Loucy (cell line): ENCODE results near the gene AMPH.

Source experiments
- H2AFZ ChIP-seq: fragments of 200-600 bp; sonication (generic); 2 replicates; pipeline ENCODE4 v1.6.0; 2016; ENCODE audit warnings: antibody characterized with exemption, mild to moderate bottlenecking, low read length, moderate library complexity
- H3F3A ChIP-seq: fragments of 200-600 bp; 2 replicates; pipeline ENCODE4 v1.6.0; 2016; ENCODE audit warnings: antibody characterized with exemption, low read depth, mild to moderate bottlenecking
- H3K27me3 ChIP-seq: fragments of 200-600 bp; sonication (generic); 2 replicates; pipeline ENCODE4 v1.6.1; 2014; ENCODE audit warnings: low read length, mild to moderate bottlenecking; ENCODE audit not compliant: insufficient read depth, poor library complexity, severe bottlenecking
- H3K36me3 ChIP-seq: fragments of 200-600 bp; sonication (generic); 2 replicates; pipeline ENCODE4 v1.6.1; 2016; ENCODE audit warnings: low read length; ENCODE audit not compliant: insufficient read depth
- H3K4me1 ChIP-seq: fragments of 200-600 bp; sonication (generic); 2 replicates; pipeline ENCODE4 v1.5.1; 2014; ENCODE audit warnings: low read length, mild to moderate bottlenecking; ENCODE audit not compliant: insufficient read depth, poor library complexity, severe bottlenecking
- H3K4me2 ChIP-seq: fragments of 200-600 bp; sonication (generic); 2 replicates; pipeline ENCODE4 v1.6.0; 2014; ENCODE audit warnings: antibody characterized with exemption, low read length, low read depth, mild to moderate bottlenecking; ENCODE audit not compliant: poor library complexity, severe bottlenecking
- H3K4me3 ChIP-seq: fragments of 200-600 bp; sonication (generic); 2 replicates; pipeline ENCODE4 v1.5.1; 2014; ENCODE audit warnings: low read length, mild to moderate bottlenecking, mixed read lengths; ENCODE audit not compliant: poor library complexity, severe bottlenecking
- H3K79me2 ChIP-seq: fragments of 200-600 bp; sonication (generic); 2 replicates; pipeline ENCODE4 v1.6.1; 2014; ENCODE audit warnings: low read length; ENCODE audit not compliant: insufficient read depth
- H3K9ac ChIP-seq: fragments of 200-600 bp; sonication (generic); 2 replicates; pipeline ENCODE4 v1.6.0; 2014; ENCODE audit warnings: mild to moderate bottlenecking, low read depth, low read length, moderate library complexity; ENCODE audit not compliant: poor library complexity, severe bottlenecking
- H3K9me2 ChIP-seq: fragments of 200-600 bp; sonication (generic); replicated peaks from 2 replicates; pipeline ENCODE4 v1.6.1; 2016; ENCODE audit warnings: low read depth, low read length, mixed read lengths
- H3K9me3 ChIP-seq: fragments of 200-600 bp; sonication (generic); 2 replicates; pipeline ENCODE4 v1.6.1; 2014; ENCODE audit warnings: mild to moderate bottlenecking, antibody characterized with exemption, low read length, low read depth; ENCODE audit not compliant: insufficient read depth
- H4K20me1 ChIP-seq: fragments of 200-600 bp; sonication (generic); 2 replicates; pipeline ENCODE4 v1.6.0; 2014; ENCODE audit warnings: antibody characterized with exemption, low read length, mild to moderate bottlenecking; ENCODE audit not compliant: insufficient read depth, poor library complexity, severe bottlenecking
- CTCF ChIP-seq: fragments of 200-600 bp; sonication (generic); conservative IDR thresholded peaks from 2 replicates; pipeline ENCODE4 v1.5.1; 2014; ENCODE audit warnings: mild to moderate bottlenecking, antibody characterized with exemption, low read length
- EZH2phosphoT487 ChIP-seq: fragments of 200-600 bp; IDR thresholded peaks from 2 replicates; pipeline ENCODE4 v1.6.1; 2018; ENCODE audit warnings: antibody characterized with exemption, mild to moderate bottlenecking, moderate library complexity, borderline replicate concordance

AMPH gene

GRCh38 chr7:38630720-38631673, at the start of gene AMPH:
Gene AMPH (minus strand): TSS chr7:38631373. CDS start chr7:38631351, 22 bp downstream.
- no peaks in the 10 kb centered on the region for H4K20me1 ChIP-seq
- H3K9me3 ChIP-seq: no peaks in the 10 kb centered on the region
- H3K36me3 ChIP-seq: no peaks in the 10 kb centered on the region
- H3K27me3 ChIP-seq: no peaks in the 10 kb centered on the region
- H2AFZ ChIP-seq: no peak within 1 kb of the TSS
- no peaks in the 10 kb centered on the region for H3K4me1 ChIP-seq
- H3K4me3 ChIP-seq: no peak within 1 kb of the TSS
- TF ChIP-seq EZH2phosphoT487 (no peak), CTCF (no peak)
- no peak within 1 kb of the TSS for H3K4me2 ChIP-seq
- no peaks in the 10 kb centered on the region for H3K79me2 ChIP-seq
- H3F3A ChIP-seq: no peaks in the 10 kb centered on the region
- H3K9ac ChIP-seq: no peak within 1 kb of the TSS
- no peaks in the 10 kb centered on the region for H3K9me2 ChIP-seq

- no peak for TF ChIP-seq EZH2phosphoT487
- no peak for TF ChIP-seq CTCF
- H3K4me2 ChIP-seq: no peak overlapping the region
- H3K9me2 ChIP-seq: no peaks in the 10 kb centered on the region
Measured at GRCh38 chr7:38679419-38679818, 48.2 kb upstream of the AMPH start.

GRCh38 chr7:38678698-38679054, 47.5 kb upstream of the AMPH start:
- Histone ChIP-seq H2AFZ (no peak overlapping the region), H3K4me2 (no peak overlapping the region), H3F3A (no peaks in the 10 kb centered on the region), H3K9me2 (no peaks in the 10 kb centered on the region), H3K9ac (no peak overlapping the region), H3K36me3 (no peaks in the 10 kb centered on the region), H3K79me2 (no peaks in the 10 kb centered on the region), H3K27me3 (no peaks in the 10 kb centered on the region), H3K4me3 (no peak overlapping the region), H4K20me1 (no peaks in the 10 kb centered on the region), H3K4me1 (no peaks in the 10 kb centered on the region), H3K9me3 (no peaks in the 10 kb centered on the region)
- no peak for TF ChIP-seq EZH2phosphoT487
- no peak for TF ChIP-seq CTCF

More at GRCh38 chr7:38679419-38679818, 48.2 kb upstream of the AMPH start:
- H3K4me3 ChIP-seq: no peak overlapping the region
- no peaks in the 10 kb centered on the region for H3K9me3 ChIP-seq
- no peaks in the 10 kb centered on the region for H3F3A ChIP-seq
- H4K20me1 ChIP-seq: no peaks in the 10 kb centered on the region
- no peak overlapping the region for H3K9ac ChIP-seq
- H3K4me1 ChIP-seq: no peaks in the 10 kb centered on the region
- H3K36me3 ChIP-seq: no peaks in the 10 kb centered on the region
- H3K27me3 ChIP-seq: no peaks in the 10 kb centered on the region
- H3K79me2 ChIP-seq: no peaks in the 10 kb centered on the region
- no peak overlapping the region for H2AFZ ChIP-seq
